ENCODE data around the gene SMIM44.
A peak's percentile ranks its signal among the peaks of the same experiment; 100 is the strongest.
"Not testable (repeated sequence)": the region's sequence is repeated elsewhere in the genome, so short reads cannot be mapped to it uniquely, and the experiment has no call there.

Gene SMIM44

DNA sequence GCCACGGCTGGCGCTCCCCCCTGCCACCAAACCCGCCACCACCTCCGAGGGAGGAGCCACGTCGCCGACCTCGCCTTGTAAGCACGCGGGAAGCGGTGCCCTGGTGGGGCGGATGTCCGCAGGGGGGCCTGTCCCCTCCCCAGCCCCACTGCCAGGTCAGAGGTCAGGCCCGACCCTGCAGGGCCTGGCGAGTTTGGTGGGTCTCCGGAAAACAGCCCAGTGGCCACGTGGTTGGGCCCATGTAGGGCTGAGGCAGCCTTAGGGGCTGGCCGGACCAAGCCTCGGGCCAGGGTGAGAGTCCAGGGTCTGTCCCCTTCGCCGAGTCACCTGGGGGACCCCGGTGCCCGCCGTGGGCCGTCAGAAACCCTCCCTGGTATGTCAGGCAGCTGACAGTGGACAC lies 29.4 kb downstream of the SMIM44 start:
- Histone ChIP-seq H4K20me1 (peaks cover 64% of the 10 kb centered on the region), H3K9me3 (no peaks in the 10 kb centered on the region), H3K4me1 (peaks cover 51% of the 10 kb centered on the region), H3K27me3 (no peaks in the 10 kb centered on the region), H3K27ac (no peak overlapping the region), H3K36me3 (peaks cover 75% of the 10 kb centered on the region), H3K9ac (no peak overlapping the region), H3K4me3 (no peak overlapping the region), H3K4me2 (no peak overlapping the region)
- TF ChIP-seq Cebpa-rat (IDR thresholded peaks at IDR 0.05), result no peak

- H3K36me3 ChIP-seq, result peaks cover 84% of the 10 kb centered on the region
- H3K27me3 ChIP-seq, H3K9ac ChIP-seq, H3K9me3 ChIP-seq, H3K27ac ChIP-seq, H3K4me3 ChIP-seq, H3K4me2 ChIP-seq: not testable (repeated sequence)
- peaks cover 42% of the 10 kb centered on the region for H3K4me1 ChIP-seq
- peaks cover 55% of the 10 kb centered on the region for H4K20me1 ChIP-seq
Observed at GRCh38 chr19:3452942-3453214, 30.4 kb downstream of the SMIM44 start.

DNA sequence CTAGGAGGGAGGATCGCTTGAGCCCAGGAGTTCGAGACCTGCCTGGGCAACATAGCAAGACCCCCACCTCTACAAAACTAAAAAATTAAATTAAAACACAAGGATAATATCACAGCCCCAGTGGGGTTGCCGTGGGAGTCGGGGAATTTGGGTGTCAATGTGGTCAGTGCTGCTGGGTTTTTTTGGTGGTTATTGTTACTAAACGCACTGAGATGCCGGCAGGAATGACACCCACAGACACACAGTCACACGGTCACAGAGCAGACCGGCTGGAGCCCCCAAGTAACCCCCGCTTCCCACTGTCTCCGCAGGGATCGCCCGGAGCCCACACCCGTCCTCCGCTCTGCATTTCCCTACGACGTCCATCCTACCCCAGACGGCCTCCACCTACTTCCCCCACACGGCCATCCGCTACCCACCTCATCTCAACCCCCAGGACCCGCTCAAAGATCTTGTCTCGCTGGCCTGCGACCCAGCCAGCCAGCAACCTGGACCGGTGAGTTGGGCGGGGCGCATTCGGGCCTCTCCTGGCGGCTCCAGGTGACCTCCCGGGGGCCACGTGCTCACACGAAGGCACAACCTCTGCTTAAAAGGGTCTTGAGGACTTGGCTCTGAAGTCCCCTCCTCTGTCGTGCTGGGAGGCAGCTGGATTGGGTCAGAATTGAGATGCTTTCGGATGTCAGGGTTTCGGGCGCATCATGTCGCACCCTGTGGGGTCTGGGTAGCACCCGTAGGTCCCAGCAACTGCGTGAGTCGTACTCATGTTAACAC lies 30.9 kb downstream of the SMIM44 start:
- Histone ChIP-seq H3K9ac (no peak overlapping the region), H3K4me2 (no peak overlapping the region), H3K27me3 (no peaks in the 10 kb centered on the region), H3K9me3 (no peaks in the 10 kb centered on the region), H4K20me1 (peaks cover 55% of the 10 kb centered on the region), H3K4me3 (no peak overlapping the region), H3K27ac (no peak overlapping the region), H3K36me3 (peaks cover 90% of the 10 kb centered on the region), H3K4me1 (peaks cover 37% of the 10 kb centered on the region)
- no peak for TF ChIP-seq Cebpa-rat (IDR thresholded peaks at IDR 0.05)

DNA sequence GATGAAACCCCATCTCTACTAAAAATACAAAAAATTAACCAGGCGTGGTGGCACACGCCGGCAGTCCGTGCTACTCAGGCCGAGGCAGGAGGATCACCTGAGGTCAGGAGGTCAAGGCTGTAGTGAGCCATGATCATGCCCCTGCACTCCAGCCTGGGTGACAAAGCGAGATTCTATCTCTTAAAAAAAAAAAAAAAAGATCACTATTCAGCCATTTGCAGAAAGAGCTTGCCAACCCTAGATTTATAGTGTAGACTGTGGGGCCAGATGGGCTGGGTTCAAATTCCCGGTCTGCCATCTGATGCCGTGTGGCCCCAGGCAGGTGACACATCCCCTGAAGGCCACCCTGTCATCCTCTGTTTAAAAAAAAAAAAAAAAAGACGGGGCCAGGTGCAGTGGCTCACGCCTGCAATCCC lies 31.8 kb downstream of the SMIM44 start:
- Histone ChIP-seq H4K20me1 (peaks cover 52% of the 10 kb centered on the region), H3K9me3 (no peaks in the 10 kb centered on the region), H3K27ac (peak overlapping the region; percentile 60), H3K4me1 (peaks cover 28% of the 10 kb centered on the region), H3K4me2 (peak overlapping the region; percentile 38), H3K4me3 (no peak overlapping the region), H3K36me3 (peaks cover 96% of the 10 kb centered on the region), H3K27me3 (no peaks in the 10 kb centered on the region), H3K9ac (no peak overlapping the region)
- no peak for TF ChIP-seq Cebpa-rat (IDR thresholded peaks at IDR 0.05)

DNA sequence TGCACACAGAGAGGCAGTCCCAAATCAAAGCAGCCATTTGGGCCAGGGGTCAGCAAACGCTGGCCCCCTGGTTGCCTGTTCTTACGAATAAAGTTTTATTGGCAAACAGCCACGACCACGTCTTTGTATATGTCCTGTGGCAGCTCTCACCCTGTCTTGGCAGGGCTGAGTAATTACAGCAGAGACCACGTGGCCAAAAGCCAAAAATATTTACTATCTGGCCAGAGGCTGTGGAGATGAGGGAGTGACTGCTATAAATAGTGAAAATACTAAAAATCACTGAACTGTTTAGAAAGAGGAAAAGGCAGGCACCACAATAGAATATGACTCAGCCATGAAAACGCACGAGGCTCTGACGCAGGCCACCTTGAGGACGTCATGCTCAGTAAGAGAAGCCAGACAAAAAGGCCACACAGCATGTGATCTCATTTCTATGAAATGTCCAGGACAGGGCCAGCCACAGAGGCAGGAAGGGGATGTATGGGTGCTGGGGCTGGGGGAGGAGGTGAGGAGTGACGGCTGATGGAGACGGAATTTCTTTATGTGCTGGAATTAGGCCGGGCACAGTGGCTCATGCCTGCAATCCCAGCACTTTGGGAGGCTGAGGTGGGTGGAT lies 32.3 kb downstream of the SMIM44 start:
- Histone ChIP-seq H3K4me2 (peak overlapping the region; percentile 38), H3K9me3 (no peaks in the 10 kb centered on the region), H3K9ac (no peak overlapping the region), H3K27me3 (no peaks in the 10 kb centered on the region), H3K36me3 (peaks cover 98% of the 10 kb centered on the region), H3K4me3 (no peak overlapping the region), H3K27ac (peak overlapping the region; percentile 60), H3K4me1 (peaks cover 26% of the 10 kb centered on the region), H4K20me1 (peaks cover 52% of the 10 kb centered on the region)
- no peak for TF ChIP-seq Cebpa-rat (IDR thresholded peaks at IDR 0.05)

- no peak overlapping the region for H3K4me3 ChIP-seq
- no peak overlapping the region for H3K4me2 ChIP-seq
- peaks cover 93% of the 10 kb centered on the region for H3K36me3 ChIP-seq
- H3K27me3 ChIP-seq, result no peaks in the 10 kb centered on the region
- no peak overlapping the region for H3K27ac ChIP-seq
- H4K20me1 ChIP-seq, result peaks cover 52% of the 10 kb centered on the region
- no peak overlapping the region for H3K9ac ChIP-seq
- H3K9me3 ChIP-seq, result no peaks in the 10 kb centered on the region
- no peak for TF ChIP-seq Cebpa-rat (IDR thresholded peaks at IDR 0.05)
- H3K4me1 ChIP-seq, result peaks cover 40% of the 10 kb centered on the region
Observed at GRCh38 chr19:3448616-3449334, 34.5 kb downstream of the SMIM44 start.

DNA sequence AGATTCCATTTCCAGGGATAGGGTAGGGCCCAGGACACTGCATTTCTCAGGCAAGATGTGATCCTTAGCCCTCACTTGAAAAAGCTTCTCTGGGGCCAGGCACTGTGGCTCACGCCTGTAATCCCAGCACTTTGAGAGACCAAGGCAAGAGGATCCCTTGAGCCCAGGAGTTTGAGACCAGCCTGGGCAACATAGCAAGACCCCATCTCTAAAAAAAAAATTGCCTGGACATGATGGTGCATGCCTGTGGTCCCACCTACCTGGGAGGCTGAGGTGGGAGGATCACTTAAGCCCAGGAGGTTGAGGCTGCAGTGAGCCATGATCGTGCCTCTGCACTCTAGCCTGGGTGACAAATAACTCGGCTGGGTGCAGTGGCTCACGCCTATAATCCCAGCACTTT lies 36.6 kb downstream of the SMIM44 start:
- H3K36me3 ChIP-seq, result peaks cover 89% of the 10 kb centered on the region
- not testable (repeated sequence) for H3K27ac ChIP-seq

DNA sequence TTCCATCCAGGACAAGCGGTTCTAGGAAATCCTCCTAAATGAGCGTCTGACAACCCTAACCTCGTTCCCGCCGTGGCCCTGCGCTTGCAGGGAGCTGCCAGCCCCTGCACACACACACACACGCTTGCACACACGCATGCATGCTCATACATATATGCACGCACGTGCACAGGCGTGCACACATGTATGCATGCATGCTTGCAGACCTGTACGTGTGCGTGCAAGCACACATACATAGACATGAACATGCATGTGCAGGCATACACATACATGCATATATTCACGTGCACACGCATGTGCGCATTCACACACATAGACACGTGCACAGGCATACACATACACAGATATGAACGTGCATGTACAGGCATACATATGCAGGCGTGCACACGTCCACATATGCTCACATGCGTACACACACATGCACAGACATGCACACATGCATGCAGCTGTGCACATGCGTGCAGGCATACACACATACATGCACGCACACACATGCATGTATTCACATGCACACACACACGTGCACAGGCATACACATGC lies 38.5 kb downstream of the SMIM44 start:
- Histone ChIP-seq H3K4me2 (peak overlapping the region; percentile 85), H3K9ac (no peak overlapping the region), H3K4me3 (no peak overlapping the region; the same call in 1 of the 2 replicates), H4K20me1 (peaks cover 72% of the 10 kb centered on the region), H3K27me3 (no peaks in the 10 kb centered on the region), H3K36me3 (peaks cover 80% of the 10 kb centered on the region), H3K4me1 (peaks cover 62% of the 10 kb centered on the region), H3K27ac (no peak overlapping the region), H3K9me3 (no peaks in the 10 kb centered on the region)
- TF ChIP-seq Cebpa-rat (IDR thresholded peaks at IDR 0.05), result no peak

More for the DNA sequence above, 36.6 kb downstream of the SMIM44 start:
- H3K9ac ChIP-seq, H3K4me2 ChIP-seq, H3K9me3 ChIP-seq, H3K4me3 ChIP-seq, H3K27me3 ChIP-seq: not testable (repeated sequence)
- Histone ChIP-seq H4K20me1 (peaks cover 54% of the 10 kb centered on the region), H3K4me1 (peaks cover 58% of the 10 kb centered on the region)

DNA sequence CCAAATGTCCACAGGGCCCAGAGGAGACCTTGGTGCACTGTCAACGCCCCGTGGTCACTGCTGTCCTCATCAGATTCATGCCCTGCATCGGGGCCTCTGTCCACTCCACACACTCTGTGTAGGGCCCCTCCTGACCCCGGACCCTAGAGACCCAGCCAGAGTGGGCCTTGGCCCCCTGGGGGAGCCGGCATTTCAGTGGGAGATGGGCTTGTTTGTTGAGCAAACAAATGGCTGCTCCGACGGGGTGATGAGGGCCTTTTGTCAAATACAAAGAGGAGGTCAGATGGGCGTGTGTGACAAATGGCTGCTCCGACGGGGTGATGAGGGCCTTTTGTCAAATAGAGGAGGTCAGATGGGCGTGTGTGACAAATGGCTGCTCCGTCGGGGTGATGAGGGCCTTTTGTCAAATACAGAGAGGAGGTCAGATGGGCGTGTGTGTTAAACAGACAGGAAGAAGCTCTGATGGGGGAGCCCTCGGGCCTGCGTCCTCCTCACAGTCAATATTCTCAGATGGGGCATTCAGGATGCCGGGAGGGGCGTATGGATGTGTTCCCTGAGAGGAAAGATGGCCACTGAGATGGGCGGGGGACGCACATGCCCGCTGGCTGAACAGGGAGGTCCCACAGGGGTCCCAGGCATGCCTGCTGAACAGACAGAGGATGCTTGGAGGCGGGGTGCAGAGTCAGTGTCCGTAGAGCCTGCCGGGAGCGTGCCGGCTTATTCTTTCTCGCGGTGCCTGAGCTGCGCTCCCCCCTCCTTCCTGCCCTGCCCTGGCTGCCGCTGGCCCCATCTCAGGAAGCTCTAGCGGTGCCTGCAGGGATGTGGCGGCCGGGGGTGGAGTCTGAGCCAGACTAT lies 39.2 kb downstream of the SMIM44 start:
- Histone ChIP-seq H3K9ac (peak overlapping the region; percentile 57), H3K27ac (peak overlapping the region; percentile 60), H3K9me3 (no peaks in the 10 kb centered on the region), H3K27me3 (no peaks in the 10 kb centered on the region), H3K36me3 (peaks cover 74% of the 10 kb centered on the region), H3K4me1 (peaks cover 62% of the 10 kb centered on the region), H3K4me3 (no peak overlapping the region; the same call in 1 of the 2 replicates), H4K20me1 (peaks cover 72% of the 10 kb centered on the region), H3K4me2 (peak overlapping the region; percentile 85)
- TF ChIP-seq Cebpa-rat (IDR thresholded peaks at IDR 0.05), result no peak
